GM12891 (cell line): ENCODE measurements around the gene PEDS1.
"Not testable (repeated sequence)": the region's sequence is repeated elsewhere in the genome, so short reads cannot be mapped to it uniquely, and the experiment has no call there.

Source experiments
- DNase-seq: peaks from one replicate; pipeline ENCODE4 v3.0.0; 2011; ENCODE audit warnings: low spot score; ENCODE audit not compliant: insufficient read length
- FAIRE-seq: peaks from 2 replicates; lab custom pipeline; 2011; peaks lifted over from hg19 to GRCh38; lab: Jason Lieb, UNC
- PAX5 ChIP-seq: IDR thresholded peaks from 2 replicates; pipeline ENCODE4 v1.6.1; 2011; ENCODE audit warnings: low read length, moderate library complexity, mild to moderate bottlenecking; ENCODE audit not compliant: insufficient read depth, severe bottlenecking
- POLR2A ChIP-seq: IDR thresholded peaks from 2 replicates; pipeline ENCODE4 v1.6.1; 2011; ENCODE audit warnings: low read depth, low read length, control low read depth
- POLR2AphosphoS5 ChIP-seq: IDR thresholded peaks from 2 replicates; pipeline ENCODE4 v1.6.1; 2011; ENCODE audit warnings: low read depth, low read length, control low read depth
- POU2F2 ChIP-seq: IDR thresholded peaks from 2 replicates; pipeline ENCODE4 v1.6.1; 2011; ENCODE audit warnings: low read depth, mild to moderate bottlenecking, control low read depth, low read length, moderate library complexity
- SPI1 ChIP-seq: IDR thresholded peaks from 2 replicates; pipeline ENCODE4 v1.6.1; 2011; ENCODE audit warnings: low read depth, low read length, control low read depth
- TAF1 ChIP-seq: IDR thresholded peaks from 2 replicates; pipeline ENCODE4 v1.6.1; 2011; ENCODE audit warnings: low read depth, low read length, control low read depth

Gene PEDS1

GRCh38 chr20:50185426-50185825 lies 31.9 kb upstream of the PEDS1 start:
- TF ChIP-seq SPI1 (no peak), POLR2AphosphoS5 (no peak), POLR2A (no peak), TAF1 (no peak), PAX5 (no peak), POU2F2 (no peak)
- FAIRE-seq (no peak), DNase-seq (no peak)

- no peak for FAIRE-seq
- DNase-seq, result no peak
- TF ChIP-seq POLR2A, result no peak
- no peak for TF ChIP-seq TAF1
- no peak for TF ChIP-seq POLR2AphosphoS5
- no peak for TF ChIP-seq PAX5
- TF ChIP-seq POU2F2, result no peak
- TF ChIP-seq SPI1, result no peak
Measured at GRCh38 chr20:50182346-50182745, 28.8 kb upstream of the PEDS1 start.

- DNase-seq, result no peak
- TF ChIP-seq TAF1, result no peak
- TF ChIP-seq POLR2A, result no peak
- TF ChIP-seq SPI1, result no peak
- TF ChIP-seq POU2F2, result no peak
- no peak for TF ChIP-seq PAX5
- no peak for TF ChIP-seq POLR2AphosphoS5
- FAIRE-seq, result no peak
Measured at GRCh38 chr20:50181344-50181743, 27.8 kb upstream of the PEDS1 start.

- not testable (repeated sequence) for DNase-seq, FAIRE-seq
Measured at GRCh38 chr20:50178672-50179071, 25.1 kb upstream of the PEDS1 start.

DNA sequence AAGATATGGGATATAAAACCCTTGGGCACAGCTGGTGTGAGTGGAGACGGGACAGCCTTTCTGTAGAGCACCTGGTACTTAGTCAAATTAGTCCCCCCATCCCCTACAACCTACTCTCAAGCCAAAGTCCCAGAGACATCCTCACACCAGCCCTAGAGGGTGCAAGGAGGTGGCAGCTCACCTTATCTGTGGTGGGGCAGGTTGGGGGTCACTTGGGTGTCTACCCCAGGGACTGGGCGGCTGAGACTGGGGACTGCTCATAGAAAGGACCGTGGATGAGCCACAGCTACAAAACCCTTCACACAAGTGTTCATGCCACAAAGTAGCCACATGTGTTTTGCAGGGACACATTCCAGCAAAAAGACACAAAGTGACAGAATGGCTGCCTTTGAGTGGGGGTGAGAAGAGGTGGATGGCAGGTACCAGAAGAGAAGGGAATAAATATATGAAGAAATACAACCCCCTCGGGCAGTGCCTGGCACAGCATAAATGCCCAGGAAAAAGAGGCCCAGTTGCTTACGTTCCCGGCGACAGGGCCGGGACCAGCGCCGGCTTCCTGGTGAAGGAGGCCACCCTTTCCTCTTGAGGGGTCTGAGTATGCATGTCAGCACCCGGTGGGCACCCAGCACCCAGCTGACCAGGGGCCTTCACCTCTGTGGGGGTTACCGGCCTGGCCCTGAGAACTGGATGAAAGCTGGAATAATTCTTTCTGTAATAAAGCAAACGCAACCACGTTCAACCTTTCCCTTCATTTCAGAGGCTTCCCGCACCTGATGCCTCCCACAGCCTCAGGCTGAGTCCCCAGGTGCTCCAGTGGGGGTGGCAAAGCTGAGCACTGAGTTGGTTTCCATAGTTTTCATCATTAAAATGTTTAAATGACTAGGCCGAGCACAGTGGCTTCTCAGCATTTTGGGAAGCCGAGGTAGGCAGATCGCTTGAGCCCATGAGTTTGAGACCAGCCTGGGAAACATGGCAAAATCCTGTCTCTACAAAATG lies 22.7 kb upstream of the PEDS1 start:
- DNase-seq (no peak), FAIRE-seq (no peak)
- TF ChIP-seq POLR2AphosphoS5, result no peak

DNA sequence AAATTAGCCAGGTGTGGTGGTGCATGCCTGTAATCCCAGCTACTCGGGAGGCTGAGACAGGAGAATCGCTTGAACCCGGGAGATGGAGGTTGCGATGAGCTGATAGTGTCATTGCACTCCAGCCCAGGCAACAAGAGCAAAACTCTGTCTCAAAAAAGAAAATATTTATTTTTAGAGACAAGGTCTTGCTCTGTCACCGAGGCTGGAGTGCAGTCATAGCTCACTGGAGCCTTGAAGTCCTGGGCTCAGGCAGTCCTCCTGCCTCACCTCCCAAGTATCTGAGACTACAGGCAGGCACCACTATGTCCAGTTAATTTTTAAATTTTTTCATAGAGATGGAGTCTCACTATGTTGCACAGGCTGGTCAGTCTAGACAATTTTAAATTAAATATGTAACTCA lies 20.9 kb upstream of the PEDS1 start:
- FAIRE-seq (no peak), DNase-seq (no peak)
- TF ChIP-seq PAX5 (no peak), POLR2AphosphoS5 (no peak), SPI1 (no peak), TAF1 (no peak), POU2F2 (no peak), POLR2A (no peak)

DNA sequence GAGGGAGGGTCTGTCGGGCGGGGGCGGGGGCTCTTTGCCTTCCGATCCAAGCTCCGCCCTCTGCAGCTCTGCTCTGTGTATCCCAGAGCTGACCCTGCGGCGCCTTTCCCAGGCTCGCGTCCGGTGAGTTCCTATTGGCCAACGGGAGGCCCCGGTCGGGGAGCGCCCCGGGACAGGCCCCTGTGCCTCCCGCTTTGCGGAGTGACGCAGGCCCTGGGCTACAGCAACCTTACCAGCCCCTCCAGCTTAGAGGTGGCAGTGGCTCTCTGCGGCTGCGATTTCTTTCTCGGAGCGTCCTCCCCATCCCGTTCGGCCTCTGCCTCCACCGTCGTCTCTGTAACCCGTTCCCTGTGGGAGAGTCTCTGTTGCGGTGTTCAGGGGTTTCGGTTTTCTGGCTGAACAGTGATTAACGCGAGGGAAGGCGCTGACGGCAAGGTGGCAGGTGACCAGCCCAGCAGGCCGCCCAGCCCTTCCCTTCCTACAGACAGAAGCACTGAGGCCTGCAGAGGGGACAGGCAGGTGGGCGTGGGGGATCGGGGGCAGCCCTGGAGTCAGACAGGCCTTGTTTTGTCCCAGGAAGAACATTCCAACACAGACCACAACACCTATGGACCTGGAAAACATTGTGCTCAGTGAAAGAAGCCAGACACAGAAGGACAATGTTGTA lies 19.0 kb upstream of the PEDS1 start:
- no peak for FAIRE-seq
- no peak for DNase-seq

GRCh38 chr20:50170549-50171220 lies 17.2 kb upstream of the PEDS1 start:
- no peak for TF ChIP-seq PAX5
- no peak for TF ChIP-seq POLR2AphosphoS5
- no peak for TF ChIP-seq POU2F2
- no peak for TF ChIP-seq SPI1
- TF ChIP-seq TAF1, result no peak
- TF ChIP-seq POLR2A, result no peak
- no peak for FAIRE-seq
- DNase-seq, result no peak

More for the DNA sequence above, 19.0 kb upstream of the PEDS1 start:
- TF ChIP-seq SPI1 (no peak), POLR2AphosphoS5 (no peak), TAF1 (no peak), PAX5 (no peak), POLR2A (no peak), POU2F2 (no peak)

- no peak for FAIRE-seq
- TF ChIP-seq POLR2AphosphoS5, result no peak
- TF ChIP-seq SPI1, result no peak
- no peak for TF ChIP-seq POU2F2
- TF ChIP-seq PAX5, result no peak
- no peak for TF ChIP-seq POLR2A
- no peak for TF ChIP-seq TAF1
Measured at GRCh38 chr20:50169329-50169823, 15.9 kb upstream of the PEDS1 start.

More at GRCh38 chr20:50169329-50169823, 15.9 kb upstream of the PEDS1 start:
- no peak for DNase-seq
